Mesendoderm (in vitro differentiated cells): ENCODE measurements around the gene PIGH. TPM values are rescaled to one million over a fixed set of nuclear protein-coding genes. Genes with fewer than 3 reads are reported as not detected.
"Not testable (repeated sequence)": the region's sequence is repeated elsewhere in the genome, so short reads cannot be mapped to it uniquely, and the experiment has no call there.

Source experiments
- DNase-seq: peaks from one replicate; pipeline ENCODE4 v3.0.0; 2013
- H2AK5ac ChIP-seq: 2 replicates; pipeline ENCODE4 v1.6.1; 2013; ENCODE audit warnings: low read length, inconsistent platforms
- H2BK120ac ChIP-seq: 2 replicates; pipeline ENCODE4 v1.6.1; 2013; ENCODE audit warnings: low read depth, mild to moderate bottlenecking, low read length, moderate library complexity, mixed read lengths
- H2BK15ac ChIP-seq: replicated peaks from 2 replicates; pipeline ENCODE4 v1.6.1; 2013; ENCODE audit warnings: low read depth, mild to moderate bottlenecking, moderate library complexity
- H2BK5ac ChIP-seq: 2 replicates; pipeline ENCODE4 v1.6.1; 2013; ENCODE audit warnings: low read length, inconsistent platforms
- H3K18ac ChIP-seq: 2 replicates; pipeline ENCODE4 v1.6.1; 2013; ENCODE audit warnings: mild to moderate bottlenecking, low read length, mixed read lengths
- H3K23ac ChIP-seq: one replicate; pipeline ENCODE4 v1.6.1; 2013; ENCODE audit warnings: low read length
- H3K27ac ChIP-seq: 2 replicates; pipeline ENCODE4 v1.5.1; 2013; ENCODE audit warnings: low read depth, mild to moderate bottlenecking, inconsistent platforms, low read length, moderate library complexity
- H3K27me3 ChIP-seq: 2 replicates; pipeline ENCODE4 v1.6.1; 2013; ENCODE audit warnings: low read length, control low read depth, mild to moderate bottlenecking, inconsistent platforms; ENCODE audit not compliant: insufficient read depth, poor library complexity
- H3K36me3 ChIP-seq: 2 replicates; pipeline ENCODE4 v1.6.1; 2013; ENCODE audit warnings: low read length, inconsistent platforms; ENCODE audit not compliant: control insufficient read depth, insufficient read depth
- H3K4ac ChIP-seq: one replicate; pipeline ENCODE4 v1.6.1; 2013; ENCODE audit warnings: low read depth, mild to moderate bottlenecking, low read length, moderate library complexity
- H3K4me1 ChIP-seq: 2 replicates; pipeline ENCODE4 v1.6.1; 2013; ENCODE audit warnings: low read depth, low read length, inconsistent platforms; ENCODE audit not compliant: control insufficient read depth
- H3K4me2 ChIP-seq: 2 replicates; pipeline ENCODE4 v1.6.1; 2013; ENCODE audit warnings: low read length
- H3K4me3 ChIP-seq: 2 replicates; pipeline ENCODE4 v1.5.1; 2013; ENCODE audit warnings: mild to moderate bottlenecking, low read length
- H3K56ac ChIP-seq: one replicate; pipeline ENCODE4 v1.6.1; 2013; ENCODE audit warnings: low read length
- H3K79me1 ChIP-seq: 2 replicates; pipeline ENCODE4 v1.6.1; 2013; ENCODE audit warnings: low read length, inconsistent platforms
- H3K79me2 ChIP-seq: 2 replicates; pipeline ENCODE4 v1.6.1; 2013; ENCODE audit warnings: mild to moderate bottlenecking, low read length; ENCODE audit not compliant: control insufficient read depth, insufficient read depth
- H3K9ac ChIP-seq: 2 replicates; pipeline ENCODE4 v1.6.1; 2013; ENCODE audit warnings: low read length, inconsistent platforms
- H4K5ac ChIP-seq: one replicate; pipeline ENCODE4 v1.6.1; 2013; ENCODE audit warnings: low read length
- H4K8ac ChIP-seq: one replicate; pipeline ENCODE4 v1.6.1; 2013; ENCODE audit warnings: low read depth, mild to moderate bottlenecking, control low read depth, low read length, moderate library complexity
- WGBS: extraction: QIAGEN DNeasy Blood & Tissue Kit; methylation state at CpG from one replicate; pipeline ENCODE4 v1.1.7; 2013; ENCODE audit warnings: low lambda C conversion rate, missing lambda C conversion rate; ENCODE audit not compliant: insufficient coverage; ENCODE audit errors: extremely low coverage; 5-methylcytosine and 5-hydroxymethylcytosine counted together
- small RNA-seq: library from polyadenylated mRNA; stranded (forward); fragments of <200 nt; extraction: miRNeasy Mini kit (QIAGEN cat#:217004); gene quantifications from one replicate; pipeline ENCODE3, GENCODE V24; 2013; ENCODE audit not compliant: insufficient read depth

Gene PIGH

GRCh38 chr14:67544590-67544989, 55.5 kb downstream of the PIGH start:
- Histone ChIP-seq H3K27me3 (no peaks in the 10 kb centered on the region), H3K27ac (no peak overlapping the region), H2BK15ac (no peak overlapping the region), H3K79me2 (no peaks in the 10 kb centered on the region), H4K8ac (no peak overlapping the region), H3K9ac (no peak overlapping the region), H3K36me3 (no peaks in the 10 kb centered on the region), H3K18ac (no peak overlapping the region), H3K23ac (no peak overlapping the region), H2BK120ac (no peak overlapping the region), H2BK5ac (no peak overlapping the region), H3K79me1 (no peaks in the 10 kb centered on the region), H3K4me1 (peaks cover 5% of the 10 kb centered on the region), H3K56ac (no peak overlapping the region), H3K4me3 (no peak overlapping the region), H3K4me2 (no peak overlapping the region), H4K5ac (no peak overlapping the region), H2AK5ac (no peak overlapping the region), H3K4ac (no peak overlapping the region)
- DNase-seq, result no peak
- WGBS, result no CpG with 5 or more reads among the region's 1 CpG

GRCh38 chr14:67542620-67543019, 57.4 kb downstream of the PIGH start:
- H3K79me2 ChIP-seq, H2BK15ac ChIP-seq, H3K56ac ChIP-seq, H3K79me1 ChIP-seq, H2BK5ac ChIP-seq, H3K9ac ChIP-seq, H3K18ac ChIP-seq, H3K36me3 ChIP-seq, H3K23ac ChIP-seq, H4K5ac ChIP-seq, H3K27me3 ChIP-seq, H4K8ac ChIP-seq, H3K4ac ChIP-seq, H2AK5ac ChIP-seq, H3K4me1 ChIP-seq, H3K4me3 ChIP-seq, H3K27ac ChIP-seq, H2BK120ac ChIP-seq, DNase-seq, H3K4me2 ChIP-seq: not testable (repeated sequence)
- WGBS, result no CpG with 5 or more reads among the region's 13 CpGs

GRCh38 chr14:67541448-67542387, 58.4 kb downstream of the PIGH start:
- peak; percentile 83 for DNase-seq
- Histone ChIP-seq H3K9ac (peak overlapping the region; percentile 65), H3K27me3 (no peaks in the 10 kb centered on the region), H3K79me1 (no peaks in the 10 kb centered on the region), H3K36me3 (no peaks in the 10 kb centered on the region), H3K4me3 (no peak overlapping the region), H3K23ac (no peak overlapping the region), H3K4ac (no peak overlapping the region), H2BK15ac (no peak overlapping the region), H3K18ac (peak overlapping the region; percentile 73), H3K4me2 (peak overlapping the region; percentile 45), H2BK5ac (no peak overlapping the region), H4K5ac (no peak overlapping the region), H3K27ac (peak overlapping the region; percentile 20), H4K8ac (no peak overlapping the region), H2AK5ac (no peak overlapping the region), H2BK120ac (no peak overlapping the region), H3K4me1 (peaks cover 5% of the 10 kb centered on the region), H3K56ac (peak overlapping the region; percentile 83), H3K79me2 (no peaks in the 10 kb centered on the region)
- no CpG with 5 or more reads among the region's 24 CpGs for WGBS

Small RNAs within 50 kb of the gene (small RNA-seq; reads per million reads assigned to genes)
- not detected for gene AL132640.3
- gene RF00019, result not detected
